GM19438 (cell line): ENCODE measurements around the gene TDRD7.
A peak's percentile ranks its signal among the peaks of the same experiment; 100 is the strongest.

Source experiments
- ATAC-seq: cut with Tn5 transposase; IDR thresholded peaks from one replicate; pipeline ENCODE4 v1.9.1; 2021; ENCODE audit warnings: low read depth; ENCODE audit not compliant: unreplicated experiment

Gene TDRD7

DNA sequence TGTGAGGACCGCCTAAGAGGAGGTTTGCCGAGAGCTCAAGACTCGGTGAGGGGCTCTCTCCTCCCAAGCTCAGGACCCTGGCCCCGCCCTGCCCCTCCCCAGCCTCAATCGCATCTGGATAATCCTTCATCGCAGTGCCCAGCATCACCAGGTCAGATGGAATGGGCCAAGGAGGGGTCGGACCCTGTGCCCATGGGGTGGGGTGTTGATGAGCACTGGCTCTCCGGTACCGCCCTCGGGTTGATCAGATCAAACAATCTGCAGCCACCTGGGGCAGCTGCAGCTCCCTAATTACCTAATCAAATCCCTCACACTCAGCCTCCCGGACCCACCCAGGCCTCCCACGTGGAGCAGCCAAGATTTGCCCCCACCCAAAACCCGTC is 24.4 kb upstream of the TDRD7 start:
- ATAC-seq, result no peak

DNA sequence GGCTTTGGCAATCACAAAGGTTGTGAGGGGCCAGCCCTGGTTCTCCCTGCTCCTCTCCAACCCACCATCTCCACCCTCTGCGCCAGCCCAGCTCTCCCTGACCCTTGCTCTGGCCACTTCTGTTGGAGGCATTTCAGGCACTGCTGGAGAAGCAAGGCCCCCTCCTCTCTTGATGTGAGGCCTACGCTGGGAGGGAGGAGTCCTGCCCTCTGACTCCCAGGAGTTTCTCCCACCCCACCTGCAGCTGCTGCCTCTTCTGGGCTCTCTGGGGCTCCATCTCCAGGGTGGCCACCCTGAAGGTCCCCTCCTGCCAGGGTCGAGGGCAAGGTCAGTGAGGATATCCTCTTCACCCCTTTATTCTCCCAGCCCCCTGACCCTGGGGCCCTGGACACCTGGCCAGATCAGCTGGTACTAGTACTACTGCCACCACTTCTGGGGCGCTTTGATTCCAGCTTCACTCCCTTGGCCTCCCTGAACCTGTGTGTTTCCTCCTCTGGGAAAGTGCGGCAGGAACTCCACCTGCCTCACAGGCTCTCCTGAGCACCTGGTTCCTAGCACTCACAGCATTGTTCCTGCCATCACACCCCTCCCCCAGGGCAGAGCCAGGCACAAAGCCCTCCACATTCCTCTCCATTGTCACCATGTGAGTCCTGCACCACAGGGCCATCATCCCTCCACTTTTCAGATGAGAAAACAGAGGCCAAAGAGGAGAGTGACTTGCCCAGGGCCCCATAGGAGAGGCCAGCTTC is 23.8 kb upstream of the TDRD7 start:
- peak; percentile 19 for ATAC-seq

GRCh38 chr9:97388721-97389238 is 23.1 kb upstream of the TDRD7 start:
- ATAC-seq, result peak; percentile 68

GRCh38 chr9:97389249-97389648 is 22.6 kb upstream of the TDRD7 start:
- ATAC-seq, result no peak

- no peak for ATAC-seq
Observed at GRCh38 chr9:97390791-97391406, 21.0 kb upstream of the TDRD7 start.

DNA sequence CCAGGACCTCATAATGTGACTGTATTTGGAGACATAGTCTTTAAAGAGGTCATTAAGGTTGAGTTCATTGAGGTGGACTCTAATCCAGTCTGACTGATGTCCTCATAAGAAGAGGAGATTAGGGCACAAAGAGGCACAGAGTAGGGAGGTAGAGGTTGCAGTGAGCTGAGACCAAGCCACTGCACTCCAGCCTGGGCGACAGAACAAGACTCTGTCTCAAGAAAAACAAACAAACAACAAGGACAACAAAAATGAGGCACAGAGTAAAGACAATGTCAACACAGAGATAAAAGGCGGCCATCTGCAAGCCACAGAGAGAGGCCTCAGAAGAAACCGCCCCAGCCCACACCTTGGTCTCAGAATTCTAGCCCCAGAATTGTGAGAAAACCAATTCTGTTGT is 17.0 kb upstream of the TDRD7 start:
- no peak for ATAC-seq

GRCh38 chr9:97395745-97396144 is 16.2 kb upstream of the TDRD7 start:
- ATAC-seq, result no peak

DNA sequence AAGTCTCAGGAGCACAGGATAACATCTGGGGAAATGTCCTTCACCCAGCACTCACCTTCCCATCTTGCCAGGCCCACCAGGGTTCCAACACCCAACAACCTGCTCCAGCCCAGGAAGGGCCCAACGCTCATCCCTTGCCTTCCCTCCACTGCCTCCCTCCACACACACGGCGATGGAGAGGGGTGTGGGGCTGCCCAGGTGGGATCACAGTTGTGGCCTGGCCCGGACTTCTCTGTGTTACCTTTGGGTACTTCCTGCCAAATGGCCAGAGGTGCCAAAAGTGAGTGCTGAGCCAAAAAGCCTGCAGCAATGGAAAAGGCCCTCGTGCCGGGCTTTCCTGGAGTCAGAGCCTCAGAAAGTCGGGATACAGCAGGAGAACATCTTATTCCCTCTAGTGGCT is 15.6 kb upstream of the TDRD7 start:
- no peak for ATAC-seq

GRCh38 chr9:97397220-97397619 is 14.7 kb upstream of the TDRD7 start:
- no peak for ATAC-seq

GRCh38 chr9:97398999-97399758 is 12.7 kb upstream of the TDRD7 start:
- no peak for ATAC-seq

DNA sequence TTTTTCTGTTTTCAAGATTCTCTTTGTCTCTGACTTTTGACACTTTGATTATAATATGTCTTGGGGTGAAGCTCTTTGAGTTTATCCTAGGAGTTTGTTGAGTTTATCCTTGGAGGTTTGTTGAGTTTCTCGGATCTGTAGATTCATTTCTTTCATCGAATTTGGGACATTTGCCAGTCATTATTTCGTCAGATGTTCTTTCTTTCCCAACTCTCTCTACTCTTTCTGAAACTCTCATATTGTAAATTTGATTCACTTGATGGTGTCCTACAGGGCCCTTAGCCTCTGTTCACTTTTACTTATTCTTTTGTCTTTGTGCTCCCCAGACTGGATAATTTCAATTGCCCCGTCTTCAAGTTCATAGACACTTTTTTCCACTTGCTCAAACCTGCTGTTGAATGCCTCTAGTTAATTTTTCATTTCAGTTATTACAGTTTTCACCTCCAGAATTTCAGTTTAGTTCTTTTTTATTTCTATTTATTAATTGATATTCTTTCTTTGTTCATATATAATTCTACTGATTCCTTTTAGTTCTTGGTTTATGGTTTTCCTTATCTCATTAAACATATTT is 8.1 kb upstream of the TDRD7 start:
- no peak for ATAC-seq

DNA sequence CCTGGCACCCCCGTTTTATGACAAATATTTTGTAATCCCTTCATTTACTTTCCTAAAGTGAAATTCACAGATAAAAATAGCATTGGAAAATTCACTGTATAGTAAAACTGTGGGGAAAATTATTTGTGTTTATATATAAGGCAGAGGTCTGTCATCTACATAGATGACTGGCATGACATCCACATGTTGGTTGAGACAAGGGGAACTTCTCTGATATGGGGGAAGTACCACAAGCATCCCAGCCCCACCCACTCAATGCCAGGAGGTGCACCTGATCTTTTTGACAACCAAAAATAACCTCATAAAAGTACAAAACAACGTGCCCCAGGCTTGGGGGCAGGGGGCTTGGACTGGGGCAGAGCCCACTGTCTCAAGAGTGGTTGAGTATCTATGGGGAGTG is 6.3 kb upstream of the TDRD7 start:
- ATAC-seq, result no peak

GRCh38 chr9:97406620-97407177 is 5.2 kb upstream of the TDRD7 start:
- no peak for ATAC-seq

GRCh38 chr9:97408562-97408961 is 3.3 kb upstream of the TDRD7 start:
- no peak for ATAC-seq

DNA sequence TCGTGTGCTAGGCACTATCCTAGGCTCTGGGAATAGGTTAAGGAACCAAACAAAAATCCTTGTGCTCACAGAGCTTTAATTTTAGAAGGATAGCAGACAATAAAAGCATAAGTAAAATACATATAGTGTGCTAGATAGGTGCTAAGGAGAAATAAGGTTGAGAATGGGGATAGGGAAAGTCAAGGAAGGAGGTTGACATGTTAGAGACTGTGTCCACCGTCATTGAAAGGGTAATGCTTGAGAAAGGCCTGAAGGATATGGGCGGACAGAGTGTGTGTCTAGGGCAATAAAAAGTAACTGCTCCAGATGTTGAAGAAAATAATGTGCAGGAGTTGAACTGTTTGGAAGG is 482 bp upstream of the TDRD7 start:
- no peak for ATAC-seq

GRCh38 chr9:97412626-97413385 is 910 bp downstream of the TDRD7 start:
- peak; percentile 20 for ATAC-seq

DNA sequence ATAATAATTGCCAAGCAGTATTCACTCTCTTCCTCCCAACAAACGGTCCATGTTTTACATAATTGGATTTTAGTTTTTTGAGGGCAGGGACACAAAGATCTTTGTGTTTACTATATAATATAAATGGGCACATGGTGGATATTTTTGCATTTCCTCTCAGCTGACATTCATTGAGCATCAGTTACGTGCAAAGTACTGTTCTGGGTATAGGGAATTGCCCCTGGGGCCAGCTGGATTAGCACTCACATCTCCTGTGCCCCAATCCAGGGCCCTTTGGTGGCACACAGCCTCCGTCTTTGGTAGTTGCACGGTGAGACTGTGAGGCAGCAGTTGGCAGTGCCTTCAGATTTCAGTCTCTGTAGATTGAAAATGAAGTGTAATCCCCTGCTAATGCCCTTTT is 1.6 kb downstream of the TDRD7 start:
- ATAC-seq, result no peak

- no peak for ATAC-seq
Observed at GRCh38 chr9:97415146-97415545, 3.2 kb downstream of the TDRD7 start.

GRCh38 chr9:97418880-97419279 is 7.0 kb downstream of the TDRD7 start:
- no peak for ATAC-seq

DNA sequence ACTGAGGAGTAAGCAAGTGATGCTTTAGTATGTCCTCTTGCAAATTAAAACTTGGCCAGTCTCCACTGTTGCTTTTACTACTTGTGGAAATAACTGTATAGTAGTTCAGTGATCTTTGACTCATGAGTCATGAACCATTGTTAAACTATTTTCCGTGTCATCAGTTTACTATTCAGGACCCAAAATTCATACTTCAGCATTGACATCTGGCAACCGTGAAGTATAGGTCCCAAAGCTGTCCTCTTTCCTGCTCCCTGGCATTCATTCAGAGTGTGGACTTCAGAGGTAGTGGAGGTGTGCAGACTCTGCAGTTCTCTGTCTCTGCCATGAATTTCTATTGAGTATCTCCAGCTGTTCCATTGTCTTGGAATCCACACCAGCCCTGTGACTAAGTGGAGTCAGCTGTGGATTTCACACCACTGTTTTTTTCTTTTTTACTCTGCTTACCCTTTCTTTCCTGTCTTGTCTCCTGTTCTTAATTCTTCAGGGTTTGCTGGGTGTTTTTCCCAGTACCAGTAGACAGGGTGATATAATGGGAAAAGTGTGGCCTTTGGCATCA is 7.5 kb downstream of the TDRD7 start:
- ATAC-seq, result no peak
